Parathyroid adenoma (tissue), 2 donors: ENCODE data around the gene IDI1.

ENCODE experiments used
- H2AFZ ChIP-seq: fragments of 300-600 bp; sonication (generic); one replicate; pipeline ENCODE4 v1.7.0; 2017; ENCODE audit warnings: antibody characterized with exemption, mild to moderate bottlenecking
- H3K27ac ChIP-seq: fragments of 300-600 bp; sonication (generic); one replicate; pipeline ENCODE4 v1.7.0; 2017
- H3K27me3 ChIP-seq: fragments of 300-600 bp; sonication (generic); one replicate; pipeline ENCODE4 v1.7.0; 2017; ENCODE audit warnings: low read length; ENCODE audit not compliant: control insufficient read depth, insufficient read depth
- H3K36me3 ChIP-seq: fragments of 300-600 bp; sonication (generic); one replicate; pipeline ENCODE4 v1.7.0; 2017; ENCODE audit warnings: low read length; ENCODE audit not compliant: control insufficient read depth, insufficient read depth
- H3K4me1 ChIP-seq: fragments of 300-600 bp; sonication (generic); one replicate; pipeline ENCODE4 v1.7.0; 2017; ENCODE audit warnings: control low read depth
- H3K4me2 ChIP-seq: fragments of 300-600 bp; sonication (generic); one replicate; pipeline ENCODE4 v1.7.0; 2017; ENCODE audit warnings: low read length
- H3K4me3 ChIP-seq: fragments of 300-600 bp; sonication (generic); one replicate; pipeline ENCODE4 v1.7.0; 2017; ENCODE audit warnings: low read depth, low read length
- H3K79me2 ChIP-seq: fragments of 300-600 bp; sonication (generic); one replicate; pipeline ENCODE4 v1.7.0; 2017; ENCODE audit warnings: control low read depth
- H3K9ac ChIP-seq: fragments of 300-600 bp; sonication (generic); one replicate; pipeline ENCODE4 v1.7.0; 2017; ENCODE audit warnings: mild to moderate bottlenecking
- H3K9me3 ChIP-seq: fragments of 300-600 bp; sonication (generic); one replicate; pipeline ENCODE4 v1.7.0; 2017; ENCODE audit warnings: low read length; ENCODE audit not compliant: control insufficient read depth
- CTCF ChIP-seq: fragments of 300-600 bp; sonication (generic); IDR thresholded peaks from one replicate; pipeline ENCODE4 v1.7.0; 2017; ENCODE audit warnings: antibody characterized with exemption, mild to moderate bottlenecking
- donor health status: primary hyperparathyroidism.

The IDI1 gene

GRCh38 chr10:1045415-1045814 lies 3.5 kb downstream of the IDI1 start:
- Histone ChIP-seq H3K4me2 (no peak overlapping the region), H3K4me3 (no peak overlapping the region), H3K9ac (no peak overlapping the region), H3K9me3 (no peaks in the 10 kb centered on the region), H3K36me3 (no peaks in the 10 kb centered on the region), H2AFZ (no peak overlapping the region), H3K79me2 (peaks cover 10% of the 10 kb centered on the region), H3K27me3 (no peaks in the 10 kb centered on the region), H3K27ac (no peak overlapping the region), H3K4me1 (peaks cover 4% of the 10 kb centered on the region)
- TF ChIP-seq CTCF = no peak

GRCh38 chr10:1044964-1045363 lies 4.0 kb downstream of the IDI1 start:
- TF ChIP-seq CTCF = no peak
- no peak overlapping the region for H3K27ac ChIP-seq
- H3K79me2 ChIP-seq = peaks cover 10% of the 10 kb centered on the region
- no peak overlapping the region for H2AFZ ChIP-seq
- H3K9me3 ChIP-seq = no peaks in the 10 kb centered on the region
- no peak overlapping the region for H3K4me2 ChIP-seq
- no peak overlapping the region for H3K9ac ChIP-seq
- H3K4me3 ChIP-seq = no peak overlapping the region
- H3K27me3 ChIP-seq = no peaks in the 10 kb centered on the region
- no peaks in the 10 kb centered on the region for H3K36me3 ChIP-seq
- peaks cover 4% of the 10 kb centered on the region for H3K4me1 ChIP-seq

GRCh38 chr10:1044146-1044545 lies 4.8 kb downstream of the IDI1 start:
- H3K27ac ChIP-seq = peak overlapping the region; percentile 64
- no peak overlapping the region for H3K4me3 ChIP-seq
- no peak overlapping the region for H3K9ac ChIP-seq
- no peaks in the 10 kb centered on the region for H3K36me3 ChIP-seq
- H3K4me1 ChIP-seq = peaks cover 4% of the 10 kb centered on the region
- no peak overlapping the region for H2AFZ ChIP-seq
- no peaks in the 10 kb centered on the region for H3K9me3 ChIP-seq
- H3K79me2 ChIP-seq = peaks cover 10% of the 10 kb centered on the region
- H3K4me2 ChIP-seq = no peak overlapping the region
- no peak for TF ChIP-seq CTCF
- H3K27me3 ChIP-seq = no peaks in the 10 kb centered on the region

GRCh38 chr10:1043532-1043995 lies 5.4 kb downstream of the IDI1 start:
- TF ChIP-seq CTCF = no peak
- Histone ChIP-seq H3K27ac (peak overlapping the region; percentile 64), H3K36me3 (no peaks in the 10 kb centered on the region), H2AFZ (no peak overlapping the region), H3K9me3 (no peaks in the 10 kb centered on the region), H3K79me2 (peaks cover 10% of the 10 kb centered on the region), H3K4me1 (peaks cover 4% of the 10 kb centered on the region), H3K4me3 (no peak overlapping the region), H3K4me2 (no peak overlapping the region), H3K9ac (no peak overlapping the region), H3K27me3 (no peaks in the 10 kb centered on the region)

- H3K4me1 ChIP-seq = no peaks in the 10 kb centered on the region
- no peak overlapping the region for H2AFZ ChIP-seq
- H3K4me3 ChIP-seq = no peak overlapping the region
- no peak for TF ChIP-seq CTCF
- no peak overlapping the region for H3K4me2 ChIP-seq
- no peaks in the 10 kb centered on the region for H3K36me3 ChIP-seq
- H3K9me3 ChIP-seq = no peaks in the 10 kb centered on the region
- H3K27ac ChIP-seq = no peak overlapping the region
- H3K79me2 ChIP-seq = no peaks in the 10 kb centered on the region
- H3K27me3 ChIP-seq = no peaks in the 10 kb centered on the region
- no peak overlapping the region for H3K9ac ChIP-seq
These were observed 7.4 kb downstream of the IDI1 start for GRCh38 chr10:1041514-1041913.
